ENCODE results near the gene POM121L12. TPM values are rescaled to one million over a fixed set of nuclear protein-coding genes. Genes with fewer than 3 reads are reported as not detected.

Gene POM121L12
- total RNA-seq = not detected

- ATAC-seq (replicated peaks) = no peak
- H3K4me3 Mint-ChIP-seq = no peak within 1 kb of the TSS
- no peak within 1 kb of the TSS for H3K27ac Mint-ChIP-seq
- H3K36me3 Mint-ChIP-seq (ENCODE audit: low read depth) = no peaks in the 10 kb centered on the region
- H3K4me1 Mint-ChIP-seq = no peaks in the 10 kb centered on the region
- no peaks in the 10 kb centered on the region for H3K27me3 Mint-ChIP-seq
- peaks cover 18% of the 10 kb centered on the region for H3K9me3 Mint-ChIP-seq
These were observed at the start of gene POM121L12 for GRCh38 chr7:53035499-53036412. Gene POM121L12 (plus strand): TSS chr7:53035633. CDS start chr7:53035672, 39 bp downstream.

- Mint-ChIP-seq H3K27me3 (no peaks in the 10 kb centered on the region), H3K9me3 (peaks cover 42% of the 10 kb centered on the region), H3K4me3 (no peak overlapping the region), H3K36me3 (ENCODE audit: low read depth) (no peaks in the 10 kb centered on the region), H3K27ac (no peak overlapping the region), H3K4me1 (no peaks in the 10 kb centered on the region)
- ATAC-seq (replicated peaks) = no peak
These were observed 43.4 kb upstream of the POM121L12 start for GRCh38 chr7:52992001-52992400.

GRCh38 chr7:52992479-52993162, 42.8 kb upstream of the POM121L12 start:
- Mint-ChIP-seq H3K36me3 (ENCODE audit: low read depth) (no peaks in the 10 kb centered on the region), H3K27ac (no peak overlapping the region), H3K4me1 (no peaks in the 10 kb centered on the region), H3K4me3 (no peak overlapping the region), H3K9me3 (peaks cover 44% of the 10 kb centered on the region), H3K27me3 (no peaks in the 10 kb centered on the region)
- no peak for ATAC-seq (replicated peaks)

- Mint-ChIP-seq H3K27me3 (no peaks in the 10 kb centered on the region), H3K27ac (no peak overlapping the region), H3K36me3 (ENCODE audit: low read depth) (no peaks in the 10 kb centered on the region), H3K4me1 (no peaks in the 10 kb centered on the region), H3K9me3 (peaks cover 39% of the 10 kb centered on the region), H3K4me3 (no peak overlapping the region)
- ATAC-seq (replicated peaks) = no peak
These were observed 39.8 kb upstream of the POM121L12 start for GRCh38 chr7:52995676-52996075.

- Mint-ChIP-seq H3K4me1 (no peaks in the 10 kb centered on the region), H3K9me3 (peaks cover 22% of the 10 kb centered on the region), H3K36me3 (ENCODE audit: low read depth) (no peaks in the 10 kb centered on the region), H3K4me3 (no peak overlapping the region), H3K27me3 (no peaks in the 10 kb centered on the region), H3K27ac (no peak overlapping the region)
- no peak for ATAC-seq (replicated peaks)
These were observed 34.2 kb upstream of the POM121L12 start for GRCh38 chr7:53001221-53001620.

GRCh38 chr7:53002389-53002788, 33.0 kb upstream of the POM121L12 start:
- no peaks in the 10 kb centered on the region for H3K27me3 Mint-ChIP-seq
- no peak overlapping the region for H3K4me3 Mint-ChIP-seq
- no peaks in the 10 kb centered on the region for H3K36me3 Mint-ChIP-seq (ENCODE audit: low read depth)
- peaks cover 25% of the 10 kb centered on the region for H3K9me3 Mint-ChIP-seq
- no peaks in the 10 kb centered on the region for H3K4me1 Mint-ChIP-seq
- ATAC-seq (replicated peaks) = no peak
- H3K27ac Mint-ChIP-seq = no peak overlapping the region

GRCh38 chr7:53003653-53004445, 31.6 kb upstream of the POM121L12 start:
- Mint-ChIP-seq H3K27ac (no peak overlapping the region), H3K9me3 (peaks cover 25% of the 10 kb centered on the region), H3K27me3 (no peaks in the 10 kb centered on the region), H3K4me1 (no peaks in the 10 kb centered on the region), H3K36me3 (ENCODE audit: low read depth) (no peaks in the 10 kb centered on the region), H3K4me3 (no peak overlapping the region)
- ATAC-seq (replicated peaks) = no peak

GRCh38 chr7:53013925-53014324, 21.5 kb upstream of the POM121L12 start:
- no peaks in the 10 kb centered on the region for H3K27me3 Mint-ChIP-seq
- no peak overlapping the region for H3K27ac Mint-ChIP-seq
- no peak overlapping the region for H3K4me3 Mint-ChIP-seq
- no peaks in the 10 kb centered on the region for H3K4me1 Mint-ChIP-seq
- peaks cover 30% of the 10 kb centered on the region for H3K9me3 Mint-ChIP-seq
- H3K36me3 Mint-ChIP-seq (ENCODE audit: low read depth) = no peaks in the 10 kb centered on the region
- no peak for ATAC-seq (replicated peaks)

- Mint-ChIP-seq H3K9me3 (peaks cover 23% of the 10 kb centered on the region), H3K4me1 (no peaks in the 10 kb centered on the region), H3K36me3 (ENCODE audit: low read depth) (no peaks in the 10 kb centered on the region), H3K4me3 (no peak overlapping the region), H3K27ac (no peak overlapping the region), H3K27me3 (no peaks in the 10 kb centered on the region)
- no peak for ATAC-seq (replicated peaks)
These were observed 20.0 kb upstream of the POM121L12 start for GRCh38 chr7:53015463-53015862.

- Mint-ChIP-seq H3K4me1 (no peaks in the 10 kb centered on the region), H3K36me3 (ENCODE audit: low read depth) (no peaks in the 10 kb centered on the region), H3K4me3 (no peak overlapping the region), H3K27me3 (no peaks in the 10 kb centered on the region), H3K9me3 (peaks cover 10% of the 10 kb centered on the region), H3K27ac (no peak overlapping the region)
- ATAC-seq (replicated peaks) = no peak
These were observed 12.5 kb upstream of the POM121L12 start for GRCh38 chr7:53022893-53023292.

GRCh38 chr7:53048638-53049037, 13.2 kb downstream of the POM121L12 start:
- H3K36me3 Mint-ChIP-seq (ENCODE audit: low read depth) = no peaks in the 10 kb centered on the region
- H3K4me3 Mint-ChIP-seq = no peak overlapping the region
- H3K4me1 Mint-ChIP-seq = no peaks in the 10 kb centered on the region
- no peak overlapping the region for H3K27ac Mint-ChIP-seq
- H3K9me3 Mint-ChIP-seq = peaks cover 15% of the 10 kb centered on the region
- no peaks in the 10 kb centered on the region for H3K27me3 Mint-ChIP-seq
- ATAC-seq (replicated peaks) = no peak

- Mint-ChIP-seq H3K4me1 (no peaks in the 10 kb centered on the region), H3K9me3 (peaks cover 19% of the 10 kb centered on the region), H3K27ac (no peak overlapping the region)
These were observed 15.0 kb downstream of the POM121L12 start for GRCh38 chr7:53050433-53050832.

GRCh38 chr7:53059591-53059990, 24.2 kb downstream of the POM121L12 start:
- Mint-ChIP-seq H3K36me3 (ENCODE audit: low read depth) (no peaks in the 10 kb centered on the region), H3K9me3 (peaks cover 33% of the 10 kb centered on the region), H3K4me1 (no peaks in the 10 kb centered on the region), H3K4me3 (no peak overlapping the region), H3K27me3 (no peaks in the 10 kb centered on the region), H3K27ac (no peak overlapping the region)
- ATAC-seq (replicated peaks) = no peak

More at GRCh38 chr7:53050433-53050832, 15.0 kb downstream of the POM121L12 start:
- no peak for ATAC-seq (replicated peaks)
- H3K36me3 Mint-ChIP-seq (ENCODE audit: low read depth) = no peaks in the 10 kb centered on the region
- no peak overlapping the region for H3K4me3 Mint-ChIP-seq
- no peaks in the 10 kb centered on the region for H3K27me3 Mint-ChIP-seq

GRCh38 chr7:53060066-53060465, 24.6 kb downstream of the POM121L12 start:
- no peaks in the 10 kb centered on the region for H3K4me1 Mint-ChIP-seq
- ATAC-seq (replicated peaks) = no peak
- H3K4me3 Mint-ChIP-seq = no peak overlapping the region
- no peaks in the 10 kb centered on the region for H3K36me3 Mint-ChIP-seq (ENCODE audit: low read depth)
- H3K27ac Mint-ChIP-seq = no peak overlapping the region
- H3K9me3 Mint-ChIP-seq = peaks cover 31% of the 10 kb centered on the region
- H3K27me3 Mint-ChIP-seq = no peaks in the 10 kb centered on the region

Data from activated T-helper 17 cell treated with anti-CD3 and anti-CD28 coated beads, Interleukin-2, amount 50 U/mL, for 72 hours (primary cell).